ENCODE results near the gene DCST2.

Gene DCST2

GRCh38 chr1:155048449-155049334, 15.1 kb upstream of the DCST2 start:
- DNase-seq: no peak

DNA sequence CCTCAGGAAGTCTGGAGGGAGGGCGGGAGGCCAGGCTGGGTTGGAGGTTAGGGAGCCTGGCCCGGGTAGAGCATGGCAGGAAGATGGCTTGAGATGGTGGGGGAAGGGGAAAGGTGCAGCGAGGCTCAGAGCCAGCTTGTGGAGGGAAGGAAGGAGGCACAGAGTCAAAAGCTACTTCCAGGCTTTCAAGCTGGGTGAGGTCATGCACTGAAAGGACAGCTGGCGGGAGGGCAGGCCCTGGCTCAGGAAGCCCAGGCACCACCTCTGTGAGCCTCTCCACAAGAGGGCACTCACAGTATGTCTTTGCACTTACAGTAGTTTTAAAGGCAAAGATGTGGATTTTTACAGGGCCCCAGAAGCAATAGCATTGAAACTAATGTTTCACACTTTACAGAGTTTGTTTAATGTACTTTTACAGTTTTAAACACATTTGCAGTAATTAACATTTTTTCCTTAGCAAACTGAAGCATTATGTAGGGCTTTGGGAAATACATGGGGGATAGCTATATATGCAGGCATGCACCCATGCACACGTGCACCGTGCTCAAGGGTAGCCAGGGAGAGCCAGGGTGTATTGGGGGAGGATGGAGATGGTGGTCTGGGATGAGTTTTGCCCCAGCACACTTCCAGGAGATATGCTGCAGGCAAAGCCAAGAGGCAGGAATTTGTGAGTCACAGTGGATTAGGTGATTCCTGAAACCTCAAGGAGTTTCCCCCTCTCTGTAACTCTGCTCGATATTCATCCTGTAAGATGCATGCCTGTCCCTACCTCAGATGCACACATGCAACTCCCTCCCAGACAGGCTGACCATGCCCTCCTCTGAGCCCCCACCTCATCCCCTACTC, 11.5 kb upstream of the DCST2 start:
- peak; percentile 73 for DNase-seq

DNA sequence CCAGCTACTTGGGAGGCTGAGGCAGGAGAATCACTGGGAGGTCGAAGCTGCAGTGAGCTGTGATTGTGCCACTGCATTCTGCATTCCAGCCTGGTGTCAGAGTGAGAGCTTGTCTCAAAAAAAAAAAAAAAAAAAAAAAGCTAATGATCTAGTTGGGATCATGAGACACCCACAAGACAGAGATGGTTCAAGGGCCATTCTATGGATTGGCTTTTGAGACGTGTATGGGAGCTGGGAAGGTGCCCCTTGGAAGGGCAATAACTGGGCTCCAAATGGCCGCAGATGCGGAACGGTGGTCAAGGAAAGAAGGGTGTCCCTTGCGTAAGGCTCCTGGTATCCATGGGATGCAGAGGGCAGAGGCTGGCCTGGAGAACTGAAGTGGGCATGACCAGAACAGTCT, 10.8 kb upstream of the DCST2 start:
- no peak for DNase-seq

DNA sequence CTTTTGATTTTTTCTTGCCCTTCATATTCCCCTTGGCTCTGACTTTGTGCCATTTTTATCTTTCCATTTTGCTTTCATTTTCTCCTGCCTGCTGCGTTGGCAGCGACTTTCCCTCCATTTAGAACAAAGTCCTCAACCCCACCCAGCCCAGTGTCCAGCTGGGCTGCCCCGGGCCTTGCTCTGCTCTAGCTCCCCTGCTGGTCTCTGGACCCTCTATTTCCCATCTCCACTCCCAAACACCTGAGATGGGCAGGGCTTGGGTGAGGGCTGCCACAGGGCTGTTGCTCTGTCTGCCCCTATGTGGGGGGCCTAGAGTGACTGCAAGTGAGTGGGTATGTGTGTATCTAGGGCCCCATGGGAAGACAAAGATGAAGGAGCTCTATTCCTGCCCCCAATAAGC, 10.2 kb upstream of the DCST2 start:
- no peak for DNase-seq

DNA sequence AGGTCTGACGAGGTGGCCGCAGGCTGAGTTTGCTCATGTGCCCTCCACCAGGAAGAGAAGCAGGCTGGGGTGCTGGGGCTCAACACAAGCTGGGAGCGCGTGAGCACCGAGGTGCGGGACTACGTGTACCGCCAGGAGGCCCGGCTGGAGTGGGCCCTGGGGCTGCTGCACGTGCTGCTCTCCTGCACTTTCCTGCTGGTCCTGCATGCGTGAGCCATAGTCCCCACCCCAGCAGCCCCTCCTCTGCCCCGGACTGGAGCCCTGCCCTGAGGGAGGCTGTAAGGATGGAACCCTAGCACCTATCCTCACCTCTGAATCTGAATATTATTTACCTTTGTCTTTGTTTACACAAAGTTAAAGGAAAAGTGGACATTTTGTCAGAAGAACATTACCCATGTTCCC, 9.7 kb upstream of the DCST2 start:
- no peak for DNase-seq

GRCh38 chr1:155042789-155043188, 9.2 kb upstream of the DCST2 start:
- DNase-seq: no peak

DNA sequence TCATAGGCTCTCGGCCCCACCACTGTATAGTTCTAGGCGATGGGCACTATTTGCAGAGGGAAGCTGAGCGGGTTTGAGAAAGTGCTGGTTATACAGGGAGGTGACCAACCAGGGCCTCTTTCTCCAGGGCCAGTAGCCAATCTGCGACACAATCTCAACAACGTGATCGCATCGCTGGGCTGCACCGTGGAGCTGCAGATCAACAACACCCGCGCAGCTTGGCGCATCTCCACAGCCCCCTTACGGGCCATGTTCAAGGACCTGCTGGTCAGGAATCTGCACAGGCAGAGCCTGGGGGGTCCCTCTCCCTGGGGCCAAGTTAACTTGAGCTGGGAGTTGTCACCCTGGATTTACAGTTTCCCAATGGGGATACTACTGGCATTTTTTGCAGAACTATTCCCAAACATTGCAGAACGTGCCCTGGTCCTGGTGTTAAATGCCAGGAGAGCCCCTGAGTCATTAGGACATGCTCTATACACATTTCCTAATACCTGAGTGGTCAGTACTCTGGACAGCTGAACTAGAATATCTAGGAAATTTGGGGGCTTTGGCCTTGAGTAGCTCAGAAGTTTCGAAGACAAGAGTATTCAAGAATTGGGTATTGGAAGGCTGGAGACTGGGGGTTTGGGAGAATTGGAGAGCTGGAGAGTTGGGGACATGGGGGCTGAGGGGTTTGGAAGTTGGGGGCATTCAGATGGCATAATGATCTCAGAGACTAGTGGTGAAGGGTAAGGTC, 6.9 kb upstream of the DCST2 start:
- no peak for DNase-seq

DNA sequence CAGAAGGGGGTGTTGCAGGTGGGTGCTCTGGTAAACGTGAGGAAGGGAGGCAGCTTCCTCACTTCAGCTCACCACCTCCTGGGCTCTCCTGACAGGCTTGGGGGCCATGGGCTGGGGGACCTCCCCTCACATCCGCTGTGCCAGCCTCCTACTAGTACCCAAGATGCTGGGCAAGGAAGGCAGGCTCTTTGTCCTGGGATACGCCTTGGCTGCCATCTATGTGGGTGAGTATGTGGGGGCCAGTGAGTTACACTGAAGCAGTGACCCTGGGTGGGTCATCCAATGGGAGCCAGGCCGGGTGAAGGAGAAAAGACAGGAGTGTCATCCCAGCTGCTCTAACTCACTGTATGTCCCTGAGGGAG, 5.7 kb upstream of the DCST2 start:
- DNase-seq: no peak

- no peak for DNase-seq
Measured at GRCh38 chr1:155038602-155039307, 5.2 kb upstream of the DCST2 start.

GRCh38 chr1:155037851-155038441, 4.4 kb upstream of the DCST2 start:
- no peak for DNase-seq

DNA sequence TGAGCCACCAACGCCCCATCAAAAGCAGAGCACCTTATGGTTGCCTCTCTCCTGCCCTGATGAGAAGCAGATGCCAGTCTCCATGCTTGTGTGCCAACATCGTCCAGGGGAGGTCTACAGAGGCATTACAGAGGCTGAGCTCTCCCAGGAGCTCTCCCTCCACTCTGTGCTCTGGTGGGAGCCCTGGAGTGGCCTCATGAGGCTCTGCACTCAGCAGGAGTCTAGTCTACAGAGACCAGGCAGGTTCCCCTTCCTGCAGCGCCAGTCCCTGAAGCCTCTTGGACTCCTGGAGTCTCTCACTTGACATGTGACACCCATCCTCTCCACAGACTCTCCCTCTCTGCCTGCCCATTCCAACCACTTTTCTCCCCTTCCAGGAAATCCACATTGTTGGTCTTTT, 3.5 kb upstream of the DCST2 start:
- DNase-seq: no peak

GRCh38 chr1:155035936-155036335, 2.4 kb upstream of the DCST2 start:
- no peak for DNase-seq

- no peak for DNase-seq
Measured at GRCh38 chr1:155034318-155035208, 982 bp upstream of the DCST2 start.

- no peak for DNase-seq
Measured at GRCh38 chr1:155032886-155033285, 695 bp downstream of the DCST2 start.

DNA sequence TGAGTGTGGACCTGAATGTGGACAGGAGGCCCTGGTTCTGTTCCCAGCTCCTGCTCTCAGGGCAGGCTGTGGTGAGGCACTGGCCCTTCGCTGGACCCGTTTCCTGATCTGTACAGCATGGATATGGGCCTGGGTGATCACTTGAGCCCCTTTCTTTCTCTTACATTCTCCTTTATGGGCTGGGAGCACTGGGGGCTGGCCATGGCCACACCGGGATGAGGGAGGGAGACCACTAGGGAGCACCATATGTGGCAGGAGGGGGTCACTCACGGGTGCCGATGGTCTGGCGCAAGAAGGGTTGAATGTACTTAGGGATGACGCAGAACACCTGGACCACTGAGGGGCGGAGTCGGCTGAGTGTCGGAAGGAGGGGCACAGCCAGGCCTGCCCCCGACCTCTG, 2.7 kb downstream of the DCST2 start:
- no peak for DNase-seq

DNA sequence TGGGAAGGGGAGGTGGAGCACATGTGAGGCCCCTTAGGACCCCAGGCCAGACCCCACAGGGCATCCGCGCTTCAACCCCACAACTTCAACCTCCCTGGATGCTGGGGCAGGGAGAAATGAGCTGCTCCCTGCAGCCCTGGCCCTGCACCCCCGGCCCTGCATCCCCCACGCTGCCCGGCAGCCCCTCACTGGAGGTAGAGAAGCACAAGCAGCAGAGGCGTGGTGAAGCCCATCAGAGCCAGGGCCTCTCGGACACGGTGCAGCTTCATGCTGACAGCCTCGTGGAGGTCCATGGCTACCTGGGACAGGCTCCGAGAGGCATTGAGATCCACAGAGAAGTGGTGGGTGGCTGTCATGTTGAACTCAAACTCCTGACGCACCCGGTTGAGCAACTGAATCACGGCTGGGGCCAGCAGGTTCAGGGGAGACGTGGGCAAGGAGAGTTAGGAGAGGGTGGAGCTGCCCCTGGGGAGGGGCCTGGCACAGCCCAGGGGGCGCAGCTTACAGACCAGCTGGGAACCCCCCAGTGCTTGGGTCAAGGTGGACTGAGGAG, 3.3 kb downstream of the DCST2 start:
- DNase-seq: no peak

GRCh38 chr1:155029513-155030242, 3.9 kb downstream of the DCST2 start:
- DNase-seq: no peak

DNA sequence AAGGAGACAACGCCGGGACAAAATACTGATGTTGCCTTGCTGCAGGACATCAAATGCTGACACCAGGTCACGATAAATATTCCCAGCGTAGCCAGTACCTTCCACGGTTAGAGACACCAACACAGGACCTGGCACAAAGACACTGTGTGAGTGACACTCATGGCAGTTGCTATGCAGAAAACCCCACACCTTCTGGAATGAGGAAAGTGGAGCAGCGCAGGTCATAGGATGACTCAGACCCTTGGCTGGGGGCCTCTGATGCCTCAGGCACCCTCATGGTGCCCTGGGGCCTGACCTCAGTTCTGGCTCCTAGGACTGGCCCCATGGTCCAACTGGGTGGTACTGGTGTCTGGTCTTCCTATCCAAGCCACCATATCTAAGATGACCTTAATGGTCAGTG, 7.0 kb downstream of the DCST2 start:
- no peak for DNase-seq

- no peak for DNase-seq
Measured at GRCh38 chr1:155026154-155026553, 7.4 kb downstream of the DCST2 start.

GRCh38 chr1:155024315-155024714, 9.3 kb downstream of the DCST2 start:
- DNase-seq: no peak

Data from NCI-H510A (cell line).